A549 treated with CpdA at 1 μM for 4 hours (cell line): Measurements from ENCODE around the gene PANK1. TPM values are rescaled to one million over a fixed set of nuclear protein-coding genes. Genes with fewer than 3 reads are reported as not detected.

Experiments
- total RNA-seq: library from RNA; stranded (reverse); fragments of 200-300 nt; extraction: Qiagen RNA extraction; gene quantifications from 5 replicates; pipeline ENCODE4 v1.2.3, GENCODE V29; 2022; ENCODE audit warnings: low read depth

The PANK1 gene
- 5.4 to 6.9 TPM (median 6.4 TPM) in 5 replicates for total RNA-seq

GRCh38 chr10:89644967-89645741 is at the start of gene PANK1:
TSS of gene PANK1 (minus strand) at chr10:89645242. CDS start at chr10:89644891, 351 bp downstream.

GRCh38 chr10:89535171-89536012 is 109.7 kb downstream of the PANK1 start, which contains the start of gene SLC16A12:
TSS of gene SLC16A12 (minus strand) at chr10:89535594. CDS start at chr10:89462578, 73,016 bp downstream.

Other genes with a start within 250 kb of the PANK1 start
- gene IFIT5, start 230.7 kb downstream of the PANK1 start, total RNA-seq: 7.3 to 11.1 TPM (median 7.9 TPM) in 5 replicates
- 0.03 to 0.11 TPM in 2 of 5 replicates, not detected in the others for gene SLC16A12, start 109.6 kb downstream of the PANK1 start, total RNA-seq
- 11.4 to 19.7 TPM (median 15.0 TPM) in 5 replicates for gene KIF20B, start 56.3 kb upstream of the PANK1 start, total RNA-seq